ENCODE data around the gene WNT9A. TPM values are rescaled to one million over a fixed set of nuclear protein-coding genes. Genes with fewer than 3 reads are reported as not detected.

WNT9A gene
- total and polyA plus RNA-seq, 9 of the 15 experiments (the other 6 are each of a cell fraction or from before 2014, with no cell fraction given) = 0.04 to 0.17 (median 0.10) TPM; not detected in 4

GRCh38 chr1:227926216-227926791, 21.4 kb downstream of the WNT9A start:
- Histone ChIP-seq H3K4me2 (ENCODE audit: insufficient read depth, low read length) (no peak overlapping the region), H3K36me3 (ENCODE audit: control insufficient read depth, insufficient read depth, low read length) (no peaks in the 10 kb centered on the region), H2AFZ (ENCODE audit: low read depth, low read length) (no peak overlapping the region), H3K27me3 (ENCODE audit: control insufficient read depth in 2 of 2, insufficient read depth in 2 of 2, low read length in 2 of 2) (peaks cover 32 to 86% of the 10 kb centered on the region in 2 experiments), H3K4me1 (replicated peaks in 1 of 2; ENCODE audit: control insufficient read depth in 2 of 2, insufficient read depth in 2 of 2, low read length in 2 of 2) (peaks cover 0 to 47% of the 10 kb centered on the region in 2 experiments; a peak in 2 of 5 replicates), H3K9ac (ENCODE audit: insufficient read depth in 1 of 2, low read depth in 2 of 2, low read length in 2 of 2) (no peak overlapping the region), H3K27ac (ENCODE audit: extremely low read depth, low read depth, low read length) (no peak overlapping the region), H3K9me1 (ENCODE audit: control insufficient read depth, insufficient read depth, low read length) (no peaks in the 10 kb centered on the region), H4K20me1 (replicated peaks; ENCODE audit: control insufficient read depth, insufficient read depth, low read length) (0 out of 2 replicates have a peak, but pooled peaks cover 3% of the 10 kb centered on the region), H3K79me2 (ENCODE audit: control insufficient read depth, insufficient read depth, low read length) (no peaks in the 10 kb centered on the region), H3K4me3 (no peak overlapping the region), H3K9me3 (replicated peaks; ENCODE audit: control insufficient read depth, insufficient read depth, low read depth, low read length) (no peaks in the 10 kb centered on the region)
- no peak for FAIRE-seq
- in situ Hi-C loops (cut with MboI) = no loop called here
- no peak for ATAC-seq
- no peak for DNase-seq (ENCODE audit: extremely low read depth in 1 of 4, low spot score in 3 of 4)
- intact Hi-C loops (cut with micrococcal nuclease) = no loop called here
- ChIA-PET POLR2A (no interaction called here), CTCF (ENCODE audit: low intra/inter-chr PET ratio) (no interaction called here)
- WGBS (ENCODE audit: insufficient coverage, low coverage, missing lambda C conversion rate) = 2% methylated on average over 11 of the region's 11 CpGs
- no TSS peak for BruUV-seq (replicated peaks)
- TF ChIP-seq RAD21 (CRISPR knock-in tag; conservative IDR thresholded peaks at IDR 0.05 in 1 of 2, IDR thresholded peaks at IDR 0.05 in 1 of 2) (no peak), SFPQ (IDR thresholded peaks at IDR 0.05; ENCODE audit: low read depth, low read length) (no peak), TFE3 (CRISPR knock-in tag; IDR thresholded peaks at IDR 0.05) (no peak), SMARCE1 (IDR thresholded peaks at IDR 0.05) (no peak), ZFP91 (CRISPR knock-in tag; IDR thresholded peaks at IDR 0.05) (no peak), E2F6 (IDR thresholded peaks at IDR 0.05; ENCODE audit: borderline replicate concordance in 1 of 2, extremely low read depth in 1 of 2, insufficient read depth in 1 of 2, insufficient read length in 1 of 2, low read depth in 1 of 2, low read length in 1 of 2, poor library complexity in 1 of 2, severe bottlenecking in 1 of 2) (no peak), ELK1 (CRISPR knock-in tag; IDR thresholded peaks at IDR 0.05) (no peak), NONO (IDR thresholded peaks at IDR 0.05; ENCODE audit: low read depth in 2 of 2, low read length in 1 of 2) (no peak), ZNF740 (CRISPR knock-in tag; IDR thresholded peaks at IDR 0.05) (no peak), ZNF740 (tag; IDR thresholded peaks at IDR 0.05) (no peak)
